Measurements from ENCODE around the gene DDX25.
"Not testable (repeated sequence)": the region's sequence is repeated elsewhere in the genome, so short reads cannot be mapped to it uniquely, and the experiment has no call there.

The DDX25 gene

DNA sequence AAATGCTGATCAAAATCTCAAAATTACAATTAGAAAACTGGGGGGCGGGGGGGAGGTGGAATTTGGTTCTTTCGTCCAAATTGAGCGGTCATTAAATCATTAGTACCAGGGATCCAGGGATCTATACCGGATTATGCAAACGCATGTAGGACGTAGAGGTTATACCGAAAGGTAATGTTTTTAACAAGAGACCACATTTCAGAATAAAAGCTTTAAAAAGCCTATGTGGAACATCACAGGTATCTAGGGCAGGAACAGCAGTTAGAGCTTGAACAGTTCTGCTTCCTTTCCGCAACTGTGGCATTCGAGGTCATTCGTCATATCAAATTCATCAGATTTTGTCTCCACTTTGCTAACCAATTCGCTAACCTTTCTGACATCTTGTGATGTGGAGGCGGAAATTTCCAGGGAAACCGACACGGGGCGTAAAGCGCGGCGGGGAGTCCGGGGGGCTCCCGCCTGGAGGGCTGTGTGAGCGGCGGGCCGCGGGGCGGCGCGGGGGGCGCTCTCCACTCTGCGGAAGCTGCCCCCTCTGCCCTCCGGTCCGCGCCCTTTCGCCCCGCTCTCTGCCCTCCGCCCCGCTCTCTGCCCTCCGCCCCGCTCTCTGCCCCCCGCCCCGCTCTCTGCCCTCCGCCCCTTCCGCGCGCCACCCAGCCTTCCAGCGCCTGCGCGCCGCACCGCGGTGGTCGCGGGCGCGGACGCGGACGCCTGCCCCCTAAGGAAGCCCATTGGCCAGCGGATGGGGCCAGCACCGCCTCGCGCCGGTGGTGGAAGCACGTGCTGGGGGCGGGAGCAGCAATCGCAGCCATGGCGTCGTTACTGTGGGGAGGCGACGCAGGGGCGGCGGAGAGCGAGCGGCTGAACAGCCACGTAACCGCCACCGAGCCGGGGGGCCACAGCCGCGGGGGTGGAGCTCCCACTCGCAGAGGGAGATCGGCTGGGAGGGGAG, at the start of gene DDX25:
Gene DDX25 (plus strand): TSS at position 798 of the 949 bp plus-strand sequence. CDS start 10 bp downstream, at position 808.
- peak within 1 kb of the TSS; percentile 92 for H3K4me3 ChIP-seq (ENCODE audit: low read depth, low read length)
- no peak for DNase-seq (ENCODE audit: low read depth)
- TF ChIP-seq MYC (IDR thresholded peaks at IDR 0.05; ENCODE audit: low read depth, low read length) (no peak), POLR2A (IDR thresholded peaks at IDR 0.05; ENCODE audit: extremely low read depth, insufficient read length) (no peak)
- TF ChIP-seq, protein P1, sequence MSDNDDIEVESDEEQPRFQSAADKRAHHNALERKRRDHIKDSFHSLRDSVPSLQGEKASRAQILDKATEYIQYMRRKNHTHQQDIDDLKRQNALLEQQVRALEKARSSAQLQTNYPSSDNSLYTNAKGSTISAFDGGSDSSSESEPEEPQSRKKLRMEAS (IDR thresholded peaks at IDR 0.05; ENCODE audit: low read depth, low read length), result no peak
- TF ChIP-seq, protein P2, sequence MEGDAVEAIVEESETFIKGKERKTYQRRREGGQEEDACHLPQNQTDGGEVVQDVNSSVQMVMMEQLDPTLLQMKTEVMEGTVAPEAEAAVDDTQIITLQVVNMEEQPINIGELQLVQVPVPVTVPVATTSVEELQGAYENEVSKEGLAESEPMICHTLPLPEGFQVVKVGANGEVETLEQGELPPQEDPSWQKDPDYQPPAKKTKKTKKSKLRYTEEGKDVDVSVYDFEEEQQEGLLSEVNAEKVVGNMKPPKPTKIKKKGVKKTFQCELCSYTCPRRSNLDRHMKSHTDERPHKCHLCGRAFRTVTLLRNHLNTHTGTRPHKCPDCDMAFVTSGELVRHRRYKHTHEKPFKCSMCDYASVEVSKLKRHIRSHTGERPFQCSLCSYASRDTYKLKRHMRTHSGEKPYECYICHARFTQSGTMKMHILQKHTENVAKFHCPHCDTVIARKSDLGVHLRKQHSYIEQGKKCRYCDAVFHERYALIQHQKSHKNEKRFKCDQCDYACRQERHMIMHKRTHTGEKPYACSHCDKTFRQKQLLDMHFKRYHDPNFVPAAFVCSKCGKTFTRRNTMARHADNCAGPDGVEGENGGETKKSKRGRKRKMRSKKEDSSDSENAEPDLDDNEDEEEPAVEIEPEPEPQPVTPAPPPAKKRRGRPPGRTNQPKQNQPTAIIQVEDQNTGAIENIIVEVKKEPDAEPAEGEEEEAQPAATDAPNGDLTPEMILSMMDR (IDR thresholded peaks at IDR 0.05; ENCODE audit: low read depth, low read length), result no peak

DNA sequence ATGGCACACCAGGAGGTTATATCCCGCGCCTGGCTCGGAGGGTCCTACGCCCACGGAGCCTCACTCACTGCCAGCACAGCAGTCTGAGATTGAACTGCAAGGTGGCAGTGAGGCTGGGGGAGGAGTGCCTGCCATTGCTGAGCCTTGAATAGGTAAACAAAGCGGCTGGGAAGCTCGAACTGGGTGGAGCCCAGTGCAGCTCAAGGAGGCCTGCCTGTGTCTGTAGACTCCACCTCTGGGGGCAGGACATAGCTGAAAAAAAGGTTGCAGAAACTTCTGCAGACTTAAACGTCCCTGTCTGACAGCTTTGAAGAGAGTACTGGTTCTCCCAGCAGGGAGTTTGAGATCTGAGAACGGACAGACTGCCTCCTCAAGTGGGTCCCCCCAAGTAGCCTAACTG, 46.6 kb upstream of the DDX25 start:
- not testable (repeated sequence) for DNase-seq (ENCODE audit: low read depth); H3K4me3 ChIP-seq (ENCODE audit: low read depth, low read length)

DNA sequence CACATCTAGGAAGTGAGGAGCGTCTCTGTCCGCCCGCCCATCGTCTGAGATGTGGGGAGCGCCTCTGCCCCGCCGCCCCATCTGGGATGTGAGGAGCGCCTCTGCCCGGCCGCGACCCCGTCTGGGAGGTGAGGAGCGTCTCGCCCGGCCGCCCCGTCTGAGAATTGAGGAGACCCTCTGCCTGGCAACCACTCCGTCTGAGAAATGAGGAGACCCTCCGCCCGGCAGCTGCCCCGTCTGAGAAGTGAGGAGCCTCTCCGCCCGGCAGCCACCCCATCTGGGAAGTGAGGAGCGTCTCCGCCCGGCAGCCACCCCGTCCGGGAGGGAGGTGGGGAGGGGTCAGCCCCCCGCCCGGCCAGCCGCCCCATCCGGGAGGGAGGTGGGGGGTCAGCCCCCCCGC, 41.5 kb upstream of the DDX25 start:
- not testable (repeated sequence) for H3K4me3 ChIP-seq (ENCODE audit: low read depth, low read length); DNase-seq (ENCODE audit: low read depth)

DNA sequence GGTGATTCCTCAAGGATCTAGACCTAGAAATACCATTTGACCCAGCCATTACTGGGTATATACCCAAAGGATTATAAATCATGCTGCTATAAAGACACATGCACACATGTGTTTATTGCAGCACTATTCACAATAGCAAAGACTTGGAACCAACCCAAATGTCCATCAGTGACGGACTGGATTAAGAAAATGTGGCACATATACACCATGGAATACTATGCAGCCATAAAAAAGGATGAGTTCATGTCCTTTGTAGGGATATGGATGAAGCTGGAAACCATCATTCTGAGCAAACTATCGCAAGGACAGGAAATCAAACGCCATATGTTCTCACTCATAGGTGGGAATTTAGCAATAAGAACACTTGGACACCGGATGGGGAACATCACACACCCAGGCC, 39.0 kb upstream of the DDX25 start:
- not testable (repeated sequence) for DNase-seq (ENCODE audit: low read depth); H3K4me3 ChIP-seq (ENCODE audit: low read depth, low read length)

DNA sequence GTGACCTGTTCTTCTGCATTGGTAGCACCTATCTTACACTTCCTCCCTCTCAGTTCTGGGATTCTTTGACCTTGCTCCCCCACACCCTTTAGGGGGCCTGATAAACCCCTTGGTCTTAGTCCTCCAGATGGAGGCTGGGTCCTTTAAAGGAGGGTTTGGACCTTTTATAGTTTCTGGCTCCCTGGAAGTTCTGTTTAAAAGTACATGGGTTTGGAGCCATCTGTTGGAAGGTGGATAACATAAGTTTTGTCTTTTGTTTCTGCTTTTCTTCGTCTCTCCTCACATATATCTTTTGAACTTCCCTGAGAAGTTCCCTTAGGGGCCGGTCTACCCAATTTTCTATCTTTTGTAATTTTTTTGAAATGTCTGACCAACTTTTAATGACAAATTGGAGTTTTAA, 34.8 kb upstream of the DDX25 start:
- no peak overlapping the region for H3K4me3 ChIP-seq (ENCODE audit: low read depth, low read length)
- no peak for DNase-seq (ENCODE audit: low read depth)
- TF ChIP-seq, protein P1 (IDR thresholded peaks at IDR 0.05; ENCODE audit: low read depth, low read length), result no peak
- TF ChIP-seq POLR2A (IDR thresholded peaks at IDR 0.05; ENCODE audit: extremely low read depth, insufficient read length) (no peak), MYC (IDR thresholded peaks at IDR 0.05; ENCODE audit: low read depth, low read length) (no peak)
- TF ChIP-seq, protein P2 (IDR thresholded peaks at IDR 0.05; ENCODE audit: low read depth, low read length), result no peak

DNA sequence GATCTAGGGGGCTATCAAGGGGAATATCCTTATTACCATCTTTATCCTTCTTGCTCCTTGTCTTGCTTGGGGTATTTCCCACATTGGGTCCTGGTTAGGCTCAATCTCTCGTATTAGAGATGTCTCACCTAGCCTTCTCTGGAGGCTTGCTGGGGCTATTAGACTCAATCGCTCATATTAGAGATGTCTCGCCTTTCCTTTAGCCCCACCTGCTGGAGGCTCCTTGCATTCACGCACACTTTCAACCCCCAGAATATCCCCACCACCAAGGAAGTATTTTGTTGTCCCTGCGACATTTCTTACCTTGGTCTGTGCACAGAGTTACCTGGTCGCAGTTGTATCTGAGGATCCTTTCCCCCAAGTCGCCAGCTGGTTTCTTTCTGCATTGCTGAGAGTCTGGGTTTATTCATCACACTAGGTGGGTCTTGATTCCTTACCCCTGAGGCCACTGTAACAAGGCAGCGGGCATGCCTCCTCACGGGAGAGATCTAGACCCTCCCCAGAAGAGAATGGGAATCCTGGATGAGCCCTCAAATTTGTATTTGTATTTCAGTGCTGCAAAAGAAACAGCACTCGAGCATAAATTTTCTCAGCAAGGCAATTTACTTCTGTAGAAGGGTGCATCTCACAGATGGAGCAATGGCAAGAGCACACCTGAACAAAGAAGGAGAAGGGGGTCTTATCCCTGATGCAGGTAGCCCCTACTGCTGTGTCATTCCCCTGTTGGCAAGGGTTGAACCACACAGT, 32.7 kb upstream of the DDX25 start:
- TF ChIP-seq, protein P2 (IDR thresholded peaks at IDR 0.05; ENCODE audit: low read depth, low read length), result peak; percentile 60
- TF ChIP-seq MYC (IDR thresholded peaks at IDR 0.05; ENCODE audit: low read depth, low read length) (no peak), POLR2A (IDR thresholded peaks at IDR 0.05; ENCODE audit: extremely low read depth, insufficient read length) (no peak)
- TF ChIP-seq, protein P1 (IDR thresholded peaks at IDR 0.05; ENCODE audit: low read depth, low read length), result no peak
- peak; percentile 60 for DNase-seq (ENCODE audit: low read depth)
- H3K4me3 ChIP-seq (ENCODE audit: low read depth, low read length), result no peak overlapping the region

DNA sequence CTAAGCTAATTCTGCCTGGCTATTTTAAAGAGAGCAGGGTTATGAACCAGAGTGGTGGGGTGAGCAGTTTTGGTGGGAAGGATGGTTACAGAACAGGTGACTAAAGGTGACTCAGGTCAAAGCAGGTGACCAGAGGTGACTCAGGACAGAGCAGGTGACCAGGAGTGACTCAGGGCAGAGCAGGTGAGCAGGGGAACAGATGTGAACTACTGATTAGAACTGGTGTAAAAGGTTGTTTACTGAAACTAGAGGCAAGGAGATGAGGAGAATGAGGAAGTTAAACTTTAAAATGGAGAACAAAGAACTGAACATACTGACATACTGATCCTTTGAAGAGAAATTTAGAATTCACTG, 32.2 kb upstream of the DDX25 start:
- TF ChIP-seq, protein P2 (IDR thresholded peaks at IDR 0.05; ENCODE audit: low read depth, low read length), result no peak
- TF ChIP-seq, protein P1 (IDR thresholded peaks at IDR 0.05; ENCODE audit: low read depth, low read length), result no peak
- no peak for TF ChIP-seq POLR2A (IDR thresholded peaks at IDR 0.05; ENCODE audit: extremely low read depth, insufficient read length)
- DNase-seq (ENCODE audit: low read depth), result no peak
- H3K4me3 ChIP-seq (ENCODE audit: low read depth, low read length), result no peak overlapping the region

Data from NB4 (cell line).